HG03520 (cell line): ENCODE data around the gene PPID.
"Not testable (repeated sequence)": the region's sequence is repeated elsewhere in the genome, so short reads cannot be mapped to it uniquely, and the experiment has no call there.

Experiments
- ATAC-seq: cut with Tn5 transposase; IDR thresholded peaks from one replicate; pipeline ENCODE4 v1.9.1; 2021; ENCODE audit warnings: mild to moderate bottlenecking, moderate library complexity; ENCODE audit not compliant: unreplicated experiment

The PPID gene

GRCh38 chr4:158722917-158723793, at the start of gene PPID:
Gene PPID (minus strand): TSS chr4:158723396. CDS start chr4:158723288, 108 bp downstream.
- ATAC-seq: peak; percentile 95

DNA sequence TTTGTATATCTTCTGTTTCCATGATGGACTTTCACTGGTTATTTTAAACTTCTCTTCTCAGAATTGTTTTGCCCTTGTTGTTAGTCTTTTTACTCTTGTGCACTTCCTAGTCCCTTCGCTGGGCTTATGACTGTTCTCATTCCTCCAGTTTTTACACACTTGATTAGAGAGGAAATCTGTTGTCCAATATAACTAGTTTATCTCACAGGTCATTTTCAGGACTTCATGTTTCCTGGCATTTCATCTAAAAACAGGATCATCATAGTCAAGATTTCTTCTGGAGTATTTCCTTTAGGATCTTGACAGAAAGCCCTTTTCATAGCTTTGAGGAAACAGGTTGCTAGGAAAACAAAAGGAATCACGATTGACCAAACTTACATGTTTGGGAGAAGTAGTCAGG, 48.6 kb upstream of the PPID start:
- no peak for ATAC-seq

GRCh38 chr4:158770671-158771070, 47.5 kb upstream of the PPID start:
- no peak for ATAC-seq

DNA sequence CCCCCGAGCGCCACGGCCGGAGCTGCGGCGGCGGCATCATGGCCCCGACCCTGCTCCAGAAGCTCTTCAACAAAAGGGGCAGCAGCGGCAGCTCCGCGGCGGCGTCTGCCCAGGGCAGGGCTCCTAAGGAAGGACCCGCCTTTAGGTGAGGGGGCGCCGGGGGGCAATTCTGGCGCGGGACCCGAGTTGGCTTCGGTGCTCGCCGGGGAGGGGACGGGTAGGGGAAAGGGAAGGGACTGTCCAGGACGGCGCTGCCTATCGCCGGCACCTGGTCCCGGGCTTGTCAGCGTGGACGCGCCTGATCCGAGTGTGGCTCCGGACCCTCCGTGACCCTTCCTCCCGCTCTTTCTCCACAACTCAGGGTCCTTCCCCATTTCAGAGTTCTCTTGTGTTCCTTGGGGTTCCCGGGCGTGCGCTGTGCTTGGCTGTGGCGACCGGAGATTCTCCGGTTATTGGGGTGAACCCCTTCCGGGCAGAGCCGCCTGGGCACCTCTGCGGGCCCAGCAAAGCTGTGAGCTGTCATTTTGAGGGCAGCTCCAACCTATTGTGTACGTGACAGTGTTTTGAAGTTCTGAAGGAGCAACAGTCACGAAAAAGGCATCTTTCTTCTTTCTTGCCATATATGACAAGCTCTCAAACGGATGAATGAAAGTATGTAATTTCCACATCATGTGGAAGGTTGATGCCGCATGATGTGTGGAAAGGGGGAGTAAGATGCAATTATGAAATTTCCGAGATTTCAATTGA, 46.2 kb upstream of the PPID start:
- peak; percentile 38 for ATAC-seq

DNA sequence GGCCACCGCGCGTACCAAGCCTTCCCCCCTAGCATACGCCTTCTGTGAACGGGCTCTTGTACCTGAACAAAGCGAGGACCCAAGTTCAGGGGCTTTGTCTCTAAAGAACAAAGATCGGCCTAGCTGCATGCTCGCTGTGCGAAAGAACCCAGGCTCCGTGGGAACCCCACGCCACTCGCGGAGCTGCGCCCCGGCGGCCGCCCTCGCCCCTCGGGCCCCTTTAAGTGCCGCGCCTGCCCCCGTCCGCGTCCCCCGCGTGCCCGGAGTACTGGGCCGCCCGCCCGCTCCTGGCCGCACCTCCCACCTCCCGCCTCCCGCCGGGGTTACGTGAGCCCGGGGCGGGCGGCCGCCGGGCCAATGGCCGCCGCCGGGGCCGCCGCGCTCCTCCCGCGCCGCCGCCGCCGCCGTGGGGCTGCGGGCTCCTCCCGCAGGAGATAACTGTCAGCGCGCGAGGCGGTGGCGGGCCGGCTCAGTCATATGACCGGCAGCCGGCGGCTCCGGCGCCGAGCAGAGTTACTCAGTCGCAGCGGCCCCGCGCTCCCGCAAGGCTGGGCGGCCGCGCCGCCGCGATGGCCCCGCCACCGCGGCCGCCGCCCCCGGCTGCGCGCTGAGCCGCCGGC, 45.5 kb upstream of the PPID start, which contains the start of gene FNIP2:
Gene FNIP2 (plus strand): TSS at position 472 of the 620 bp plus-strand sequence. CDS start 187 bp downstream, outside the sequence.
- peak; percentile 70 for ATAC-seq

DNA sequence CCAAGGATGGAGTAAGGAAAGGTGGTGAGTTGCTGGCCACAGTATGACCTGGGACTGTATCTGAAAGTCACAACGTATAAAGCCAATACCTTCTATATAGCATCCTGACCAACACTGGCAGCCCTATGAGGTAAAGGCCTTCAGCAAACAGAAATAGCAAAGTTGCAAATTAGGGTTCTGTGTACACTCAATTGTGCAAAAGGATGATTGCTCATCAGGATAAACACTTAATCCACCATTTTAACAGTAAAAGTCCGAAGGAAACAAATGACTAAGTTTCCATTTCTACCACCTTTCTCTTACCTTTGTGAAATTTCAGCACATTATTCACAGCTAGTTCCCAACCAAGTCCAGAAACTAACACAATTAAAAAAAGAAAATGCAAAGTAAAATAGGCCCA, 44.3 kb upstream of the PPID start:
- no peak for ATAC-seq

DNA sequence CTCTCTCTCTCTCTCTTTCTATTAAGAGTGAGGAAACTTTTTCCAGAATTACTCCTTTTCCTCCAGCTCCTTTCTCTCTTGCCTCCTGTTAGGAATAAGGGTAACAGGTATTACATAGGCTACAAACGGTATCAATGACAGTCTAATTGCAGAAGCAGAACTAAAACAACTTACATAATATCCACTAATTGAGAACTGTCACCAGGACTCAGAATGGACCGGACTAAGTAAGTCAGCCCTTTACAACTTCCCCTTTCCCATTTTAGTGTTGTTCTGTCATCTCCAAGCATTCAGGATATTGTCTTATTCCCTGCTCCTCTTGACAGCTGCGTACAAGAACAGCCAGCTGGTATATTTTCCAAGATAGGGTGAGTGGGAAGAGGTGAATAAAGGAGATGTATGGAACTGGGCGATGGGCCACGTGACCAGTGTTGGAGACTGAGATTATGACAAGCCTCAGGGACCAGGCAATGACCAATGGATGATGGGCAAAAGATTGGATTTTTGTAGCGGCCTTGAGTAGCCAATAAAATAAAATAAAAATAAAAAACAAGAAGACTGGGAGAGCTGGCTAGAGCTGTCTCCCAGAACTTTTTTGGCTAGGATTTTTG, 43.3 kb upstream of the PPID start:
- ATAC-seq: no peak

GRCh38 chr4:158763462-158763861, 40.3 kb upstream of the PPID start:
- ATAC-seq: no peak

DNA sequence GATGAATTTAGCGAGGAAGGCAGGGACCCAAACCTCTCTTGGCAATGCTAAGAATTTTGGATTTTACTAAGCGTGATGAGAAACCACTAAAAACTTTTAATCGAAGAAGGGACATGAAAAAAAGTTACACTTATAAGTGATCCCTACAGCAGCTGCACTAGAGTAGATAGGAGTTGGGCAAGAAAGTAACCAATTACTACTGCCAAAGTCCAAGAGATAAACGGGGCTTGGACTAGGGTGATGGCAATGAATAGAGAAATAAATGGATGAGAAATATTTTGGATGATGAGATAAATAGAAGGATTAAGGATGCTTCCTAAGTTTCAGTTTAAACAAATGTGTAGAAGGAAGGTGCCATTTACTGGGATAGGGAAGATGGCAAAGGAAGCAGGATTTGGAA, 39.4 kb upstream of the PPID start:
- no peak for ATAC-seq

- ATAC-seq: no peak
These were observed 37.7 kb upstream of the PPID start for GRCh38 chr4:158760866-158761265.

DNA sequence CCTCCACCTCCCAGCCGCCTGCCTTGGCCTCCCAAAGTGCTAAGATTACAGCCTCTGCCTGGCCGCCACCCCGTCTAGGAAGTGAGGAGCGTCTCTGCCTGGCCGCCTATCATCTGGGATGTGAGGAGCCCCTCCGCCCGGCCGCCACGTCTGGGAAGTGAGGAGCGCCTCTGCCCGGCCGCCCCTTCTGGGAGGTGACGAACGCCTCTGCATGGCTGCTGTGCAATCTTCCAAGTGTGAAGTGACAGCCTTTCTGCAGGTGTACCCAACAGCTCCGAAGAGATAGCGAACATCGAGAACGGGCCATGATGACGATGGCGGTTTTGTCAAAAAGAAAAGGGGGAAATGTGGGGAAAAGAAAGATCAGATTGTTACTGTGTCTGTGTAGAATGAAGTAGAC, 36.3 kb upstream of the PPID start:
- ATAC-seq: not testable (repeated sequence)

- no peak for ATAC-seq
These were observed 35.5 kb upstream of the PPID start for GRCh38 chr4:158758703-158759102.

DNA sequence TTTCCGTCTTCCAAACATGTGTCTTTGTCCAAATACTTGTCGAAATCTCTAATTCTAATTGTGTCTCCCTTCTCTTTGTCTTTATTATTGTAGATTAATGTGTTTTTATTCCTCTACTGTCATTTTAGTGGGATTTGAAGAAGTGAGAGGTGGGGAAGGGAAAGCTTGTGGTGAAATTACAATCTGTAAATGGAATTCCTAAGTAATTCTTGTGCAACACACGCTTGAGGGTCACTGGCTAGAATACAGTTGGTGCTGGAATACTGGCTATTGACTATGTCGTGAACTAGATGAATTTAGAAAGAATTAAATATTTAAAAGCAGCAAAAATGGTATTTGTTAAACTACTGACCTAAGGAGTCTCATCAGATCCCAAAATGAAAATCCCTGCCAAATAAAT, 34.9 kb upstream of the PPID start:
- ATAC-seq: no peak

DNA sequence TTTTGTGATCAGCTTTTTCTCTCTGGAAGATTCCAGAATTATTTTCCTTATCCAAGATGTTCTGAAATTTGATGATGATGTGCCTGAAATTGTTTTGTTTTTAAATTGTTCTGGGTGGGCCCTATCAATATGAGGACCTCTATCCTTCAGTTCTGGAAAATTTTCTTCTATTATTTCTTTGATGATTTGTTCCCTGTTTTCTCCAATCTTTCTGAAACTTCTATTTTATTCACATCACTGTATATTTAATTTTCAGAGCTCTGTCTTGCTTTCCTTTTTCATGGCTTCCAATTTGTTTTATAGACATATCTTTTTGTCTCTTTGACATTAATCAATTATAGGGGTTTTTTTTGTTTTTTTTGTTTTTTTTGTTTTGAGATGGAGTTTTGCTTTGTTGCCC, 33.4 kb upstream of the PPID start:
- no peak for ATAC-seq

GRCh38 chr4:158755819-158756218, 32.6 kb upstream of the PPID start:
- ATAC-seq: not testable (repeated sequence)

DNA sequence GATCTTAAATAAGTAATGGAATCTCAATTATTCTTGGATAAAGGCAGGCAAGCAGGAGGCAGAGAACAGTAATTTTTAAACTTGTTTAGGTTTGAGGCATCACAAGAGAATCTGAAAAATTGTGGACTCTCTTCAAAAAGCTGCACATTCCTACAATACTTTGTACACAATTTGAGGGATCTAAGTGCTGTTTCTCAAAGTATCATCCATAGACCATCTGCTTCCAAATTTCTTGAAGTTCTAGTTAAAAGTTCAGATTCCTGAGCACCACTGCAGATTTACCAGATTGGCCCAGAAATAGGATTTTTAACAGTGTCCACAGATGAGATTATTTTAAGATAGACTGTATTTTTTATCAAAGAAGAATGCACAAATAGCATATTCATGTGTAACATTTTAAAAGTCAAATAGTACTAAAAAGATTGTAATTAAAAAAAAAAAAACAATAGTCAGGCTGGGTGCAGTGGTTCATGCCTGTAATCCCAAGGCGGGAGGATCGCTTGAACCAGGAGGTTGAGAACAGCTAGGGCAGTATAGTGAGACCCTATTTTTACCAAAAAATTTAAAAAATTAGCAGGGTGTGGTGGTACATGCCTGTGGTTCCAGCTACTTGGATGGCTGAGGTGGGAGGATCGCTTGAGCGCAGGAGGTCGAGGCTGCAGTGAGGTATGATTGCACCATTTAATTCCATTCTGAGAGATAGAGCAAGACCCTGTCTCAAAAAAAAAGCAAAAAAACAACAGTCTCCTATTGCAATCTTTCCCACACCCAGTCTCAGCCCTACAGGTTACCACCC, 31.4 kb upstream of the PPID start:
- no peak for ATAC-seq

DNA sequence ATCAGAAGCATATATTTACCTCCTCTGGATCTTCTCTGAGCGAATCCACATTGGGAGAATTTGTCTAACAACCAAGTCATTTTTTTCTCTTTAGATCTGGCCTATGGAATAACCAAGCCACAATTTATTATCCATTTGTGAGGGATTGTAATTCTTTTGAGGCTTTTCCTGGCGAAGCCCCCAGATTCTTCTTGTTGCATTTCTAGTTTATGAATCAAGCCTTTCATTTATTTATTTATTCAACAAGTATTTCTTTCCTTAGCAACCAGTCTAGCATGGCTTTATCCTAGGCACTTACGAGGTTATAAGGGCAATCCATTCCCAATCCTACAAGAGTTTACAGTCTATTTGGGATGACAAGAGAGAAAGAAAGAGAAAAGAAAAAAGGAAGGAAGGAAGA, 27.2 kb upstream of the PPID start:
- ATAC-seq: no peak

GRCh38 chr4:158746537-158746936, 23.3 kb upstream of the PPID start:
- ATAC-seq: not testable (repeated sequence)

DNA sequence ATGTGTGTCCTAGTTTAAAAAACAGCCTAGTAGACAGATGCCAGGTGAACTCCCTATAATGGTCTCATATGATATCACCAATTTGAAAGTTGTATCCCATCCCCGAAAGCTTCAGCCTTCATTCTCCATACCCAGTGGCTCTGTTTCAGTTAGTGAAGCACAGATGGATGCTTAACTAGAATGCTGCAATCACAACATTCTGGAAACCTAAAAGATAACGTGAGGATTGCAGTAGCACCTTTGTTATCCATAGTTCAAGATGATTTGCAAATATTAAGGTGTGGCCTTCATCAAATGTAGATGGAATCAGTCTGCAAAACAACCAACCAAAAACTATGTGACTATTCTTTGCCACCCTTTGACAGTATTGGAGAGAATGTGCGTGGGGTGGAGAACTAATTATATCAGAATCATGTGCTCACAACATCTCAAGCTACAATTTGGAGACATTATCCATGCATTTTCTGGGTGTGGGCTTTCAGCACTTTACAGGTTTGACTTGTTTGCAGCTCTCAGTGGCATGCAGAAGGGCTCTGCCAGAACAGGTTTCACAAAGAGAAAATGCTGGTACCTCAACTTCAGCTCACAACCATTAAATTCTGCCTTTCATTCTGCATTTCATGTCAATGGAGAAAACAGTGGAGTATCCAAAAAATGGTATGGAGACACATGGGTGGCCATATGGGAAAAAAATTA, 18.3 kb upstream of the PPID start:
- no peak for ATAC-seq

DNA sequence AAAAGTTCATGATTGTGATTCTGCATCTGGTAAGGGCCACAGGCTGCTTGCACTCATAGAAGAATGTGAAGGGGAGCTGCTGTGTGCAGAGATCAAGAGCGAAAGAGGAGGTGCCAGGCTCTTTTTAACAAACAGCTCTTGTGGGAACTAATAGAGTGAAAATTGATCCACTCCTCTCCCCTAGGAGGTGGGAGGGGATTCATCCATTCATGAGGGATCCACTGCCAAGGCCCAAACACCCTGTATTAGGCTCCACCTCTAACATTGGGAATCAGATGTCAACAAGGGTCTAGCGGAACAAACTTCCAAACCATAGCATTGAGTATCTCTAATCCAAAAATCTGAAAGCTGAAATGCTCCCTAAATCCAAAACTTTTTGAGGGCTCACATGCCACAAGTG, 16.4 kb upstream of the PPID start:
- ATAC-seq: no peak
